Endodermal cell (in vitro differentiated cells): ENCODE data around the gene FOXL3. TPM values are rescaled to one million over a fixed set of nuclear protein-coding genes. Genes with fewer than 3 reads are reported as not detected.

ENCODE experiments used
- DNase-seq: peaks from one replicate; pipeline ENCODE4 v3.0.0-alpha.2; 2017
- H3K27ac ChIP-seq: 2 replicates; pipeline ENCODE4 v1.5.1; 2013; ENCODE audit warnings: mild to moderate bottlenecking, low read depth, low read length, moderate library complexity
- H3K27me3 ChIP-seq: 2 replicates; pipeline ENCODE4 v1.6.1; 2013; ENCODE audit warnings: mild to moderate bottlenecking, low read length, moderate library complexity; ENCODE audit not compliant: insufficient read depth, control insufficient read depth, poor library complexity, severe bottlenecking
- H3K36me3 ChIP-seq: 2 replicates; pipeline ENCODE4 v1.7.0; 2013; ENCODE audit warnings: mild to moderate bottlenecking, low read length, moderate library complexity; ENCODE audit not compliant: control insufficient read depth, insufficient read depth
- H3K4me1 ChIP-seq: one replicate; pipeline ENCODE4 v1.7.0; 2013; ENCODE audit warnings: low read length; ENCODE audit not compliant: control insufficient read depth, insufficient read depth
- H3K4me3 ChIP-seq: 2 replicates; pipeline ENCODE4 v1.5.1; 2013; ENCODE audit warnings: mild to moderate bottlenecking, low read length, moderate library complexity
- H3K9ac ChIP-seq: 2 replicates; pipeline ENCODE4 v1.6.1; 2013; ENCODE audit warnings: mild to moderate bottlenecking, low read length, moderate library complexity; ENCODE audit not compliant: poor library complexity, severe bottlenecking; ENCODE audit errors: extremely low read depth
- H3K9me3 ChIP-seq: 2 replicates; pipeline ENCODE4 v1.6.1; 2013; ENCODE audit warnings: mild to moderate bottlenecking, low read length, moderate library complexity; ENCODE audit not compliant: control insufficient read depth
- H3K27ac Mint-ChIP-seq: 2 replicates; pipeline ENCODE4 v1.8.0; 2020; ENCODE audit warnings: mixed read lengths
- H3K27me3 Mint-ChIP-seq: 2 replicates; pipeline ENCODE4 v1.8.0; 2021; ENCODE audit warnings: mild to moderate bottlenecking, mixed read lengths; ENCODE audit not compliant: insufficient read depth
- H3K36me3 Mint-ChIP-seq: 2 replicates; pipeline ENCODE4 v1.8.0; 2020; ENCODE audit warnings: low read depth, mixed read lengths
- H3K4me1 Mint-ChIP-seq: 2 replicates; pipeline ENCODE4 v1.8.0; 2020; ENCODE audit warnings: mixed read lengths
- H3K4me3 Mint-ChIP-seq: 2 replicates; pipeline ENCODE4 v1.8.0; 2020; ENCODE audit warnings: mild to moderate bottlenecking, moderate library complexity, mixed read lengths
- H3K9me3 Mint-ChIP-seq: 2 replicates; pipeline ENCODE4 v1.8.0; 2020; ENCODE audit warnings: mild to moderate bottlenecking, mixed read lengths
- WGBS, 2 experiments: methylation state at CpG; one replicate each; pipeline versions ENCODE4 v1.1.5 to v1.1.7; 2013; ENCODE audit warnings: missing lambda C conversion rate in 2 of 2, mixed read lengths in 1 of 2; ENCODE audit not compliant: insufficient coverage in 1 of 2, insufficient read length in 1 of 2; 5-methylcytosine and 5-hydroxymethylcytosine counted together
- total RNA-seq, 2 donors: library from RNA; stranded (reverse); fragmentation: NEBNext Ultra II Directional in 1 of 2; extraction: Animal tissue kit (Norgen Biotek cat#: 25700) in 1 of 2; gene quantifications; 2 replicates in 1 of 2; 3 replicates in 1 of 2; pipeline ENCODE4 v1.2.1, GENCODE V29; 2021
- TF ChIP-seq, protein P1 (sequence below): fragments of 200-600 bp; sonication (generic); conservative IDR thresholded peaks from 2 replicates; pipeline ENCODE4 v1.5.0; 2021; ENCODE audit warnings: antibody characterized with exemption, mild to moderate bottlenecking

The FOXL3 gene
- total RNA-seq, 2 donors from 2014 or later: not detected

DNA sequence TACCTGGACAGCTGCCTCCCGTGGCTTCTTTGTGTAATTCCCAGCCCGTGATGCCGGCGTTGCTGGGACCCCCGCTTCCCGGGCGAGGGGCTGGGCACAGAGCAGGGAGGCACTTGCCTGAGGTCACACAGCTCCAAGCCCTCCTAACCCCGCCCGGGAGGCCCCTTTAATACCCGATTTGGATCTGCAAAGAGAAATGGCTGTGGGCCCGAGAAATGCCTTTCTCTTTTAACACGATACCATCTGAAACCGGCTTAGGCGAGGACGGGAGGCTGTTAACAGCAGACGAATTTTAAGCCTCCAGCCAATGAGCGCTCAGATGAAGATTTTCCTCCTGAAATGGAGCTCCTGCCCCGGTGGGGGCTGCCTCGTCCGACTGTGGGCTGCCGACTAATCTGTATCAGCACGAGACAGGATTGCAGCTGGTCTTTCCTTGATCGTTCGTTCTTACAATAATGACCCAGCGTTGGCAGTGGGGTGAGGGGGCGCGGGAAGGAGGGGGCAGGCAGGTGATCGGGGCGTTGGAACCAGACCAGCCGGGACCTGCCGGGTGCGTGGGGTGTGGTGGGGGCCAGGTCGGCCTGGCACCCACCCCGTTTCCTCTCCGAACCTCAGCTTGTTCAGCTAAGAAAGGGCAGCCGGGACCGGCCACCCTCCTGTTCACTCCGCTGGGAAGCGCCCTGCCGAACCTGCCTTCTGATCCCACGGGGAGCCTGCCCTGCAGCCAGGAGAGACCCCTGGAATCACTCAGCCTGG is 36.2 kb upstream of the FOXL3 start:
- Mint-ChIP-seq H3K36me3 (peaks cover 67% of the 10 kb centered on the region), H3K4me1 (no peaks in the 10 kb centered on the region), H3K4me3 (no peak overlapping the region), H3K9me3 (peaks cover 30% of the 10 kb centered on the region), H3K27me3 (no peaks in the 10 kb centered on the region), H3K27ac (no peak overlapping the region)
- Histone ChIP-seq H3K27me3 (no peaks in the 10 kb centered on the region), H3K27ac (no peak overlapping the region), H3K4me3 (no peak overlapping the region), H3K9ac (no peak overlapping the region), H3K9me3 (no peaks in the 10 kb centered on the region), H3K36me3 (no peaks in the 10 kb centered on the region), H3K4me1 (no peaks in the 10 kb centered on the region)
- TF ChIP-seq, protein P1, sequence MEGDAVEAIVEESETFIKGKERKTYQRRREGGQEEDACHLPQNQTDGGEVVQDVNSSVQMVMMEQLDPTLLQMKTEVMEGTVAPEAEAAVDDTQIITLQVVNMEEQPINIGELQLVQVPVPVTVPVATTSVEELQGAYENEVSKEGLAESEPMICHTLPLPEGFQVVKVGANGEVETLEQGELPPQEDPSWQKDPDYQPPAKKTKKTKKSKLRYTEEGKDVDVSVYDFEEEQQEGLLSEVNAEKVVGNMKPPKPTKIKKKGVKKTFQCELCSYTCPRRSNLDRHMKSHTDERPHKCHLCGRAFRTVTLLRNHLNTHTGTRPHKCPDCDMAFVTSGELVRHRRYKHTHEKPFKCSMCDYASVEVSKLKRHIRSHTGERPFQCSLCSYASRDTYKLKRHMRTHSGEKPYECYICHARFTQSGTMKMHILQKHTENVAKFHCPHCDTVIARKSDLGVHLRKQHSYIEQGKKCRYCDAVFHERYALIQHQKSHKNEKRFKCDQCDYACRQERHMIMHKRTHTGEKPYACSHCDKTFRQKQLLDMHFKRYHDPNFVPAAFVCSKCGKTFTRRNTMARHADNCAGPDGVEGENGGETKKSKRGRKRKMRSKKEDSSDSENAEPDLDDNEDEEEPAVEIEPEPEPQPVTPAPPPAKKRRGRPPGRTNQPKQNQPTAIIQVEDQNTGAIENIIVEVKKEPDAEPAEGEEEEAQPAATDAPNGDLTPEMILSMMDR: no peak
- no peak for DNase-seq
- WGBS, 2 experiments: 95 to 96% methylated on average over 35 to 41 of the region's 41 CpGs

DNA sequence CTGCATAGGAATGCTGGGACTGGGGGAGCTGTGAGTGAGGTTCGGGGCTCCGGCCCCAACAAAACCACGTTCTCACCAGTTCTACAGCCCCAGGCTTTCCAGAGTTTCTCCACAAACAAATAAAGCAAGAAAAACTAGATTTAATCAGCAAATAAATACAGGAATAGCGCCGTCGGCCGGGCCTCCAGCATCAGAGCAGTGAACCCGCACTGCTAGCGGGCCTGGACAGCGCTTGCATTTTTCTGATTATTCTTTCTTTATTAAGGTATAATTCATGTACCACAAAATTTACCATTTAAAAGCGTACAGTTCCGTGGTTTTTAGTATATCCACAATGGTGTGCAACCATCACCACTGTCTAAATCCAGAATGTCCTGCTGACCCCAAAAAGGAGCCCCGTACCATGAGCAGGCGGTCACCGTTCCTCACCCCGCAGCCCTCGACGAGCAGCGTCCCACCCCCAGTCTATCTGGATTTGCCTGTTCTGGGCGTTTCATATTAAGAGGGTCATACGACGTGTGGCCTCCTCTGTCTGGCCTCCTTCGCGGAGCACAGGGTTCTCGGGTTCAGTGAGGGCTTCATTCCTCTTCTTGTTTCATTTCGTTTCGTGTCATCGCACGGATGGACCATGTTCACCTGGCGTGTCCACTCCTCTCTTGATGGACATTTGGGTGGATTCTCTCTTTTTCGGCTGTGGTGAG is 35.5 kb upstream of the FOXL3 start:
- Histone ChIP-seq H3K36me3 (no peaks in the 10 kb centered on the region), H3K27me3 (no peaks in the 10 kb centered on the region), H3K27ac (no peak overlapping the region), H3K9me3 (no peaks in the 10 kb centered on the region), H3K4me3 (no peak overlapping the region), H3K9ac (no peak overlapping the region), H3K4me1 (no peaks in the 10 kb centered on the region)
- Mint-ChIP-seq H3K27me3 (no peaks in the 10 kb centered on the region), H3K36me3 (peaks cover 68% of the 10 kb centered on the region), H3K9me3 (peaks cover 37% of the 10 kb centered on the region), H3K4me1 (no peaks in the 10 kb centered on the region), H3K27ac (no peak overlapping the region), H3K4me3 (no peak overlapping the region)
- DNase-seq: no peak
- 93 to 95% methylated on average over 23 to 31 of the region's 31 CpGs for WGBS, 2 experiments
- TF ChIP-seq, protein P1: no peak

DNA sequence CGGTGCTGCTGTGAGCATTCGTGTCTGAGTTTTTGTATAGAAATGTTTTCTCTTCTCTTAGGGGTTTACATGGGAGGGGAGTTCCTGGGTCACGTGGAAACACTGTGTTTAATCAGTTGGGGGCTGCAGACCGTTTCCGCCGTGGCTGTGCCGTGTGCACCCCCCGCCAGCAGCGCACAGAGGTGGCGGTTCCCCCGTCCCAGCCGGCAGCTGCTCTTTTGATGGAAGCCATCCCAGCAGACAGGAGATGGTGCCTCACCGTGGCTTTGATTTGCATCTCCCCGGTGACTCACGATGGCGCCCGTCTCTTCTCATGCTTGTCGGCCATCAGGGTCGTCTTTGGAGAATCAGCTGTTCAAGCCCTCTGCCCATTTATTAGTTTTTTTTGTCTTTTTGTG is 34.9 kb upstream of the FOXL3 start:
- H3K9me3 ChIP-seq: no peaks in the 10 kb centered on the region
- H3K4me1 ChIP-seq: no peaks in the 10 kb centered on the region
- Mint-ChIP-seq H3K4me3 (no peak overlapping the region), H3K36me3 (peaks cover 69% of the 10 kb centered on the region), H3K4me1 (no peaks in the 10 kb centered on the region), H3K9me3 (peaks cover 43% of the 10 kb centered on the region), H3K27me3 (no peaks in the 10 kb centered on the region), H3K27ac (no peak overlapping the region)
- no peak overlapping the region for H3K4me3 ChIP-seq
- H3K27ac ChIP-seq: no peak overlapping the region
- 86 to 89% methylated on average over 7 to 19 of the region's 19 CpGs for WGBS, 2 experiments
- TF ChIP-seq, protein P1: no peak
- H3K9ac ChIP-seq: no peak overlapping the region
- H3K27me3 ChIP-seq: no peaks in the 10 kb centered on the region
- H3K36me3 ChIP-seq: peaks cover 5% of the 10 kb centered on the region
- DNase-seq: no peak
